H1 (cell line): Measurements from ENCODE around the gene BABAM2. TPM values are rescaled to one million over a fixed set of nuclear protein-coding genes. Genes with fewer than 3 reads are reported as not detected.

Source experiments
- CTCF ChIA-PET: fragments of 300-600 bp; sonication (Branson Sonifier 250); formaldehyde crosslinking; loops from one replicate; lab custom pipeline; 2021; ENCODE audit not compliant: partially characterized antibody; lab: Charles Lee
- POLR2A ChIA-PET: fragments of 300-600 bp; sonication (Branson Sonifier 250); formaldehyde crosslinking; loops from one replicate; lab custom pipeline; 2021; ENCODE audit warnings: inconsistent platforms; ENCODE audit not compliant: partially characterized antibody; lab: Charles Lee
- DNase-seq, 2 experiments: peaks; one replicate each; pipeline versions ENCODE4 v3.0.0 to v3.0.0-alpha.2; 2010 to 2022; ENCODE audit warnings: low spot score in 2 of 2, low read depth in 1 of 2, mixed read lengths in 1 of 2
- FAIRE-seq: peaks from 2 replicates; lab custom pipeline; 2011; peaks lifted over from hg19 to GRCh38; lab: Jason Lieb, UNC
- H2AFZ ChIP-seq: 2 replicates; pipeline ENCODE4 v1.8.1; 2012; ENCODE audit warnings: low read length, inconsistent platforms
- H2AK5ac ChIP-seq: 2 replicates; pipeline ENCODE4 v1.6.1; 2013; ENCODE audit warnings: low read depth, low read length
- H2BK120ac ChIP-seq: replicated peaks from 2 replicates; pipeline ENCODE3; 2013; ENCODE audit warnings: low read depth, low read length, inconsistent platforms
- H2BK12ac ChIP-seq: 2 replicates; pipeline ENCODE4 v1.6.1; 2013; ENCODE audit warnings: low read depth, low read length
- H2BK15ac ChIP-seq: 2 replicates; pipeline ENCODE4 v1.6.1; 2013; ENCODE audit warnings: low read length
- H2BK20ac ChIP-seq: 2 replicates; pipeline ENCODE4 v1.6.1; 2013; ENCODE audit warnings: low read length
- H2BK5ac ChIP-seq: 2 replicates; pipeline ENCODE4 v1.6.1; 2013; ENCODE audit warnings: low read depth, low read length
- H3K14ac ChIP-seq: 2 replicates; pipeline ENCODE4 v1.6.1; 2013; ENCODE audit warnings: inconsistent platforms; ENCODE audit not compliant: insufficient read length
- H3K18ac ChIP-seq: 2 replicates; pipeline ENCODE4 v1.6.1; 2013; ENCODE audit warnings: low read length; ENCODE audit errors: extremely low read depth
- H3K23ac ChIP-seq: 2 replicates; pipeline ENCODE4 v1.6.1; 2013; ENCODE audit warnings: inconsistent platforms; ENCODE audit not compliant: insufficient read length
- H3K23me2 ChIP-seq: 2 replicates; pipeline ENCODE4 v1.6.1; 2013; ENCODE audit warnings: low read depth, low read length
- H3K27ac ChIP-seq: 2 replicates; pipeline ENCODE4 v1.6.1; 2011; ENCODE audit warnings: low read depth, low read length, inconsistent platforms
- H3K27me3 ChIP-seq, 4 experiments: replicated peaks in 1 of 4; 1 replicate in 1 of 4; 2 replicates in 3 of 4; pipeline versions ENCODE4 v1.6.1 to v1.8.1; 2011 to 2013; ENCODE audit warnings: low read length in 3 of 4, mild to moderate bottlenecking in 3 of 4, inconsistent platforms in 2 of 4, mixed read lengths in 2 of 4, moderate library complexity in 1 of 4; ENCODE audit not compliant: control insufficient read depth in 3 of 4, insufficient read depth in 3 of 4; ENCODE audit errors: extremely low read depth in 1 of 4
- H3K36me3 ChIP-seq, 4 experiments: 2 replicates each; pipeline versions ENCODE4 v1.6.1 to v1.8.1; 2011 to 2013; ENCODE audit warnings: mild to moderate bottlenecking in 4 of 4, low read length in 3 of 4, moderate library complexity in 2 of 4, control low read depth in 1 of 4, inconsistent platforms in 1 of 4; ENCODE audit not compliant: insufficient read depth in 4 of 4, control insufficient read depth in 2 of 4
- H3K4ac ChIP-seq: replicated peaks from 2 replicates; pipeline ENCODE3; 2013; ENCODE audit warnings: low read length, low read depth, mixed read lengths, inconsistent platforms; ENCODE audit not compliant: insufficient read length
- H3K4me1 ChIP-seq, 4 experiments: replicated peaks in 1 of 4; 1 replicate in 1 of 4; 2 replicates in 3 of 4; pipeline versions ENCODE4 v1.6.1 to v1.8.1; 2011 to 2013; ENCODE audit warnings: low read length in 3 of 4, inconsistent platforms in 2 of 4, mixed read lengths in 1 of 4; ENCODE audit not compliant: insufficient read depth in 4 of 4, control insufficient read depth in 3 of 4
- H3K4me2 ChIP-seq, 2 experiments: 2 replicates each; pipeline versions ENCODE4 v1.6.1 to v1.8.1; 2011 to 2013; ENCODE audit warnings: low read depth in 2 of 2, low read length in 2 of 2, control low read depth in 1 of 2, inconsistent platforms in 1 of 2, mild to moderate bottlenecking in 1 of 2; ENCODE audit not compliant: insufficient read depth in 1 of 2
- H3K4me3 ChIP-seq, 4 experiments: fragments of 200-600, 300-600 bp in 1 of 4; sonication (generic), shearing (Covaris generic), sonication (Bioruptor Twin) in 1 of 4; 2 replicates each; pipeline versions ENCODE4 v1.5.1 to v1.8.1; 2011 to 2016; ENCODE audit warnings: low read length in 4 of 4, low read depth in 3 of 4, control low read depth in 2 of 4, inconsistent platforms in 2 of 4, mild to moderate bottlenecking in 2 of 4, mixed read lengths in 1 of 4, moderate library complexity in 1 of 4; ENCODE audit not compliant: insufficient read depth in 2 of 4; ENCODE audit errors: extremely low read depth in 1 of 4
- H3K56ac ChIP-seq: replicated peaks from 2 replicates; pipeline ENCODE3; 2013; ENCODE audit warnings: low read depth, mild to moderate bottlenecking, mixed read lengths, low read length, inconsistent platforms; ENCODE audit not compliant: insufficient read length
- H3K79me1 ChIP-seq: 2 replicates; pipeline ENCODE4 v1.6.1; 2013; ENCODE audit warnings: low read depth, low read length, control low read depth
- H3K79me2 ChIP-seq, 2 experiments: 2 replicates each; pipeline versions ENCODE4 v1.6.1 to v1.8.1; 2012 to 2013; ENCODE audit warnings: low read length in 2 of 2, mild to moderate bottlenecking in 2 of 2, inconsistent platforms in 1 of 2; ENCODE audit not compliant: insufficient read depth in 2 of 2, control insufficient read depth in 1 of 2
- H3K9ac ChIP-seq, 4 experiments: replicated peaks in 1 of 4; 1 replicate in 1 of 4; 2 replicates in 3 of 4; pipeline versions ENCODE4 v1.6.1 to v1.8.1; 2011 to 2013; ENCODE audit warnings: low read depth in 3 of 4, low read length in 3 of 4, control low read depth in 2 of 4, mild to moderate bottlenecking in 2 of 4, moderate library complexity in 2 of 4, inconsistent platforms in 1 of 4; ENCODE audit errors: extremely low read depth in 1 of 4
- H3K9me3 ChIP-seq, 2 experiments: 2 replicates each; pipeline versions ENCODE4 v1.6.1 to v1.8.1; 2012 to 2013; ENCODE audit warnings: mild to moderate bottlenecking in 2 of 2, moderate library complexity in 2 of 2, control low read depth in 1 of 2, inconsistent platforms in 1 of 2, low read depth in 1 of 2, low read length in 1 of 2, mixed read lengths in 1 of 2; ENCODE audit not compliant: insufficient read depth in 2 of 2
- H4K20me1 ChIP-seq, 2 experiments: replicated peaks in 1 of 2; 2 replicates each; pipeline versions ENCODE3 to v1.8.1; 2011 to 2013; ENCODE audit warnings: inconsistent platforms in 2 of 2, low read length in 2 of 2, mild to moderate bottlenecking in 1 of 2; ENCODE audit not compliant: insufficient read depth in 2 of 2, control insufficient read depth in 1 of 2
- H4K5ac ChIP-seq: 2 replicates; pipeline ENCODE4 v1.6.1; 2013; ENCODE audit warnings: low read length, low read depth, mixed read lengths, inconsistent platforms; ENCODE audit not compliant: insufficient read length
- H4K8ac ChIP-seq: 2 replicates; pipeline ENCODE4 v1.8.0; 2013; ENCODE audit warnings: mild to moderate bottlenecking, moderate library complexity, low read length, inconsistent platforms; ENCODE audit not compliant: insufficient read depth; ENCODE audit errors: extremely low read depth
- H4K91ac ChIP-seq: replicated peaks from 2 replicates; pipeline ENCODE3; 2013; ENCODE audit warnings: low read length, mixed read lengths, inconsistent platforms; ENCODE audit not compliant: insufficient read length
- ASH2L ChIP-seq: fragments of 200-600, 300-600 bp; sonication (generic); IDR thresholded peaks from one replicate; pipeline ENCODE4 v1.7.1; 2017; ENCODE audit warnings: low read length
- ATF3 ChIP-seq: IDR thresholded peaks from 2 replicates; pipeline ENCODE4 v1.6.1; 2011; ENCODE audit warnings: low read depth, mild to moderate bottlenecking, low read length; ENCODE audit not compliant: insufficient read depth
- CBX8 ChIP-seq: fragments of 300-800, 300-1000 bp; sonication (generic); IDR thresholded peaks from 2 replicates; pipeline ENCODE4 v1.7.1; 2016; ENCODE audit warnings: low read depth, low read length, borderline replicate concordance
- CREB1 ChIP-seq: IDR thresholded peaks from 2 replicates; pipeline ENCODE4 v1.6.1; 2012; ENCODE audit warnings: inconsistent platforms
- CTCF ChIP-seq, 3 experiments: IDR thresholded peaks; 1 replicate in 2 of 3; 2 replicates in 1 of 3; pipeline versions ENCODE4 v1.5.1 to v1.6.1; 2011; ENCODE audit warnings: low read length in 3 of 3, mild to moderate bottlenecking in 3 of 3, inconsistent platforms in 2 of 3, low read depth in 1 of 3, moderate library complexity in 1 of 3; ENCODE audit not compliant: insufficient read depth in 1 of 3; ENCODE audit errors: control extremely low read depth in 1 of 3
- FOSL1 ChIP-seq: IDR thresholded peaks from 2 replicates; pipeline ENCODE4 v1.6.1; 2011; ENCODE audit warnings: mild to moderate bottlenecking, low read depth, low read length, moderate library complexity; ENCODE audit not compliant: insufficient read depth
- NRF1 ChIP-seq: IDR thresholded peaks from 2 replicates; pipeline ENCODE4 v1.6.1; 2011; ENCODE audit warnings: mild to moderate bottlenecking, low read depth, low read length, improper control_type of control experiment
- RBBP5 ChIP-seq: IDR thresholded peaks from 2 replicates; pipeline ENCODE4 v1.7.1; 2012; ENCODE audit warnings: low read depth, mild to moderate bottlenecking, inconsistent platforms, low read length, moderate library complexity, borderline replicate concordance
- SP1 ChIP-seq: IDR thresholded peaks from 2 replicates; pipeline ENCODE4 v1.6.1; 2011; ENCODE audit warnings: low read depth, low read length
- TCF12 ChIP-seq: IDR thresholded peaks from 2 replicates; pipeline ENCODE4 v1.6.1; 2011; ENCODE audit warnings: low read depth, mild to moderate bottlenecking, low read length
- WGBS, 2 experiments: shearing (Covaris generic) in 1 of 2; methylation state at CpG; one replicate each; pipeline versions ENCODE4 v1.1.6 to v1.1.7; 2013 to 2015; ENCODE audit warnings: low lambda C conversion rate in 2 of 2, mixed read lengths in 2 of 2, inconsistent platforms in 1 of 2, low coverage in 1 of 2, missing lambda C conversion rate in 1 of 2; ENCODE audit not compliant: insufficient replicate concordance in 2 of 2, insufficient coverage in 1 of 2, insufficient read length in 1 of 2; ENCODE audit errors: extremely low coverage in 1 of 2, missing lambda C conversion rate in 1 of 2; 5-methylcytosine and 5-hydroxymethylcytosine counted together
- polyA plus RNA-seq, 7 experiments: library from polyadenylated mRNA; depleted of rRNA in 3 of 7; stranded (reverse) in 5 of 7; unstranded in 2 of 7; fragments of >200 nt in 5 of 7; fragments of 200-250 nt in 2 of 7; gene quantifications; 1 replicate in 5 of 7; 2 replicates in 1 of 7; 4 replicates in 1 of 7; pipeline versions ENCODE4 v1.2.1 to v1.2.3, GENCODE V29; 2011 to 2013; ENCODE audit warnings: missing spikeins in 2 of 7, mixed read lengths in 2 of 7
- total RNA-seq: library from RNA; stranded (reverse); fragmentation: NEBNext Ultra II Directional; extraction: Animal tissue kit (Norgen Biotek cat#: 25700); gene quantifications from 2 replicates; pipeline ENCODE4 v1.2.1, GENCODE V29; 2021

BABAM2 gene
- total and polyA plus RNA-seq, 2 of the 8 experiments (the other 6 are each of a cell fraction or from before 2014, with no cell fraction given) = 15.8 to 20.9 TPM

- no peaks in the 10 kb centered on the region for H3K79me1 ChIP-seq
- H2BK15ac ChIP-seq = no peak overlapping the region
- H2BK120ac ChIP-seq = no peak overlapping the region
- H3K27ac ChIP-seq = no peak overlapping the region
- H2AK5ac ChIP-seq = no peak overlapping the region
- H2AFZ ChIP-seq = no peak overlapping the region
- H3K23me2 ChIP-seq = no peaks in the 10 kb centered on the region
- no peak overlapping the region for H4K5ac ChIP-seq
- H3K14ac ChIP-seq = no peak overlapping the region
- H3K4me3 ChIP-seq = no peak overlapping the region
- POLR2A ChIA-PET = no interaction called here
- DNase-seq = no peak
- WGBS, 2 experiments = 88% methylated on average over 10 of the region's 10 CpGs; no CpG with 5 or more reads in 1 of the 2 experiments
- no peak overlapping the region for H2BK12ac ChIP-seq
- no peak overlapping the region for H3K18ac ChIP-seq
- no peaks in the 10 kb centered on the region for H4K20me1 ChIP-seq
- H3K9me3 ChIP-seq = no peaks in the 10 kb centered on the region
- no peak overlapping the region for H3K4ac ChIP-seq
- no peak overlapping the region for H4K8ac ChIP-seq
- no peaks in the 10 kb centered on the region for H3K27me3 ChIP-seq
- H3K36me3 ChIP-seq = no peaks in the 10 kb centered on the region
- no peak overlapping the region for H2BK5ac ChIP-seq
- no peak overlapping the region for H2BK20ac ChIP-seq
- no peak overlapping the region for H3K23ac ChIP-seq
- H3K4me2 ChIP-seq = no peak overlapping the region
- no peaks in the 10 kb centered on the region for H3K4me1 ChIP-seq
- H3K79me2 ChIP-seq = no peaks in the 10 kb centered on the region
- H3K56ac ChIP-seq = no peak overlapping the region
- H3K9ac ChIP-seq = no peak overlapping the region
- FAIRE-seq = no peak
- CTCF ChIA-PET = no interaction called here
- H4K91ac ChIP-seq = no peak overlapping the region
- no peak for TF ChIP-seq NRF1
- TF ChIP-seq FOSL1 = no peak
- no peak for TF ChIP-seq TCF12
- no peak for TF ChIP-seq CTCF (IDR thresholded peaks at IDR 0.05; ENCODE audit: control extremely low read depth in 1 of 3, insufficient read depth in 1 of 3, low read depth in 1 of 3, low read length in 3 of 3)
- TF ChIP-seq RBBP5 = no peak
- TF ChIP-seq ATF3 = no peak
- TF ChIP-seq SP1 = no peak
- TF ChIP-seq ASH2L = no peak
- TF ChIP-seq CBX8 = no peak
- no peak for TF ChIP-seq CREB1
Observed at GRCh38 chr2:27903649-27904404, 13.3 kb downstream of the BABAM2 start.
